Measurements from ENCODE around the gene MARCHF11. TPM values are rescaled to one million over a fixed set of nuclear protein-coding genes. Genes with fewer than 3 reads are reported as not detected.

The MARCHF11 gene
- polyA plus RNA-seq, 1 experiment = not detected

- no peaks in the 10 kb centered on the region for H3K9me3 ChIP-seq (ENCODE audit: control insufficient read depth, insufficient read depth, low read length)
- no peak overlapping the region for H3K4me3 ChIP-seq (ENCODE audit: low read depth, low read length)
- H3K27ac ChIP-seq (ENCODE audit: low read depth, low read length) = no peak overlapping the region
- CTCF ChIA-PET = no interaction called here
- no peak for TF ChIP-seq CTCF (IDR thresholded peaks at IDR 0.05; ENCODE audit: low read depth, low read length)
- no peaks in the 10 kb centered on the region for H3K27me3 ChIP-seq (ENCODE audit: control insufficient read depth, insufficient read depth, low read length)
- DNase-seq (ENCODE audit: low read depth, low spot score) = no peak
- POLR2A ChIA-PET = no interaction called here
Measured at GRCh38 chr5:16066320-16066719, 113.3 kb downstream of the MARCHF11 start.

GRCh38 chr5:16065831-16066230 is 113.8 kb downstream of the MARCHF11 start:
- CTCF ChIA-PET = no interaction called here
- no peaks in the 10 kb centered on the region for H3K27me3 ChIP-seq (ENCODE audit: control insufficient read depth, insufficient read depth, low read length)
- DNase-seq (ENCODE audit: low read depth, low spot score) = no peak
- no peaks in the 10 kb centered on the region for H3K9me3 ChIP-seq (ENCODE audit: control insufficient read depth, insufficient read depth, low read length)
- no peak overlapping the region for H3K4me3 ChIP-seq (ENCODE audit: low read depth, low read length)
- no peak for TF ChIP-seq CTCF (IDR thresholded peaks at IDR 0.05; ENCODE audit: low read depth, low read length)
- no peak overlapping the region for H3K27ac ChIP-seq (ENCODE audit: low read depth, low read length)
- POLR2A ChIA-PET = no interaction called here

- no peaks in the 10 kb centered on the region for H3K9me3 ChIP-seq (ENCODE audit: control insufficient read depth, insufficient read depth, low read length)
- no peaks in the 10 kb centered on the region for H3K27me3 ChIP-seq (ENCODE audit: control insufficient read depth, insufficient read depth, low read length)
- ChIA-PET POLR2A (no interaction called here), CTCF (interaction anchor here (0.6 kb wide), 1 partner anchor 807 kb away, joined by 3 read pairs; no protein-coding TSS in a partner anchor)
- H3K27ac ChIP-seq (ENCODE audit: low read depth, low read length) = no peak overlapping the region
- no peak for TF ChIP-seq CTCF (IDR thresholded peaks at IDR 0.05; ENCODE audit: low read depth, low read length)
- DNase-seq (ENCODE audit: low read depth, low spot score) = no peak
- no peak overlapping the region for H3K4me3 ChIP-seq (ENCODE audit: low read depth, low read length)
Measured at GRCh38 chr5:16064135-16064893, 115.3 kb downstream of the MARCHF11 start.

- Histone ChIP-seq H3K27me3 (ENCODE audit: control insufficient read depth, insufficient read depth, low read length) (no peaks in the 10 kb centered on the region), H3K9me3 (ENCODE audit: control insufficient read depth, insufficient read depth, low read length) (no peaks in the 10 kb centered on the region), H3K4me3 (ENCODE audit: low read depth, low read length) (no peak overlapping the region), H3K27ac (ENCODE audit: low read depth, low read length) (no peak overlapping the region)
- ChIA-PET CTCF (no interaction called here), POLR2A (no interaction called here)
- no peak for TF ChIP-seq CTCF (IDR thresholded peaks at IDR 0.05; ENCODE audit: low read depth, low read length)
- no peak for DNase-seq (ENCODE audit: low read depth, low spot score)
Measured at GRCh38 chr5:16061163-16061562, 118.4 kb downstream of the MARCHF11 start.

- H3K9me3 ChIP-seq (ENCODE audit: control insufficient read depth, insufficient read depth, low read length) = no peaks in the 10 kb centered on the region
- DNase-seq (ENCODE audit: low read depth, low spot score) = no peak
- CTCF ChIA-PET = no interaction called here
- H3K4me3 ChIP-seq (ENCODE audit: low read depth, low read length) = no peak overlapping the region
- no peak overlapping the region for H3K27ac ChIP-seq (ENCODE audit: low read depth, low read length)
- TF ChIP-seq CTCF (IDR thresholded peaks at IDR 0.05; ENCODE audit: low read depth, low read length) = no peak
- POLR2A ChIA-PET = no interaction called here
- H3K27me3 ChIP-seq (ENCODE audit: control insufficient read depth, insufficient read depth, low read length) = no peaks in the 10 kb centered on the region
Measured at GRCh38 chr5:16057277-16057676, 122.3 kb downstream of the MARCHF11 start.

All from AG04450 (cell line).